Measurements from ENCODE around the gene SPOCD1.
A peak's percentile ranks its signal among the peaks of the same experiment; 100 is the strongest.

Gene SPOCD1

GRCh38 chr1:31802190-31803150, 13.4 kb downstream of the SPOCD1 start:
- no peak overlapping the region for H3K4me3 ChIP-seq (ENCODE audit: low read depth, low read length)
- no peak for DNase-seq (ENCODE audit: low read depth)
- TF ChIP-seq MAX (IDR thresholded peaks at IDR 0.05; ENCODE audit: low read depth, low read length): no peak
- TF ChIP-seq CTCF (IDR thresholded peaks at IDR 0.05; ENCODE audit: low read depth, low read length): no peak
- no peak for TF ChIP-seq POLR2A (IDR thresholded peaks at IDR 0.05; ENCODE audit: extremely low read depth, insufficient read length)
- TF ChIP-seq MYC (IDR thresholded peaks at IDR 0.05; ENCODE audit: low read depth, low read length): no peak

GRCh38 chr1:31801458-31801857, 14.4 kb downstream of the SPOCD1 start:
- H3K4me3 ChIP-seq (ENCODE audit: low read depth, low read length): no peak overlapping the region
- DNase-seq (ENCODE audit: low read depth): peak; percentile 25
- TF ChIP-seq CTCF (IDR thresholded peaks at IDR 0.05; ENCODE audit: low read depth, low read length) (no peak), POLR2A (IDR thresholded peaks at IDR 0.05; ENCODE audit: extremely low read depth, insufficient read length) (no peak), MAX (IDR thresholded peaks at IDR 0.05; ENCODE audit: low read depth, low read length) (no peak), MYC (IDR thresholded peaks at IDR 0.05; ENCODE audit: low read depth, low read length) (no peak)

GRCh38 chr1:31800674-31800967, 15.2 kb downstream of the SPOCD1 start:
- no peak for TF ChIP-seq CTCF (IDR thresholded peaks at IDR 0.05; ENCODE audit: low read depth, low read length)
- TF ChIP-seq POLR2A (IDR thresholded peaks at IDR 0.05; ENCODE audit: extremely low read depth, insufficient read length): no peak
- no peak for TF ChIP-seq MYC (IDR thresholded peaks at IDR 0.05; ENCODE audit: low read depth, low read length)
- no peak for TF ChIP-seq MAX (IDR thresholded peaks at IDR 0.05; ENCODE audit: low read depth, low read length)
- no peak for DNase-seq (ENCODE audit: low read depth)
- H3K4me3 ChIP-seq (ENCODE audit: low read depth, low read length): no peak overlapping the region

- DNase-seq (ENCODE audit: low read depth): no peak
- TF ChIP-seq MAX (IDR thresholded peaks at IDR 0.05; ENCODE audit: low read depth, low read length): no peak
- TF ChIP-seq POLR2A (IDR thresholded peaks at IDR 0.05; ENCODE audit: extremely low read depth, insufficient read length): no peak
- no peak for TF ChIP-seq MYC (IDR thresholded peaks at IDR 0.05; ENCODE audit: low read depth, low read length)
- TF ChIP-seq CTCF (IDR thresholded peaks at IDR 0.05; ENCODE audit: low read depth, low read length): no peak
These were observed 15.7 kb downstream of the SPOCD1 start for GRCh38 chr1:31799895-31800673.

GRCh38 chr1:31799196-31799894, 16.5 kb downstream of the SPOCD1 start:
- H3K4me3 ChIP-seq (ENCODE audit: low read depth, low read length): no peak overlapping the region
- TF ChIP-seq CTCF (IDR thresholded peaks at IDR 0.05; ENCODE audit: low read depth, low read length) (no peak), POLR2A (IDR thresholded peaks at IDR 0.05; ENCODE audit: extremely low read depth, insufficient read length) (no peak), MYC (IDR thresholded peaks at IDR 0.05; ENCODE audit: low read depth, low read length) (no peak), MAX (IDR thresholded peaks at IDR 0.05; ENCODE audit: low read depth, low read length) (no peak)
- DNase-seq (ENCODE audit: low read depth): no peak

More at GRCh38 chr1:31799895-31800673, 15.7 kb downstream of the SPOCD1 start:
- no peak overlapping the region for H3K4me3 ChIP-seq (ENCODE audit: low read depth, low read length)
